A549 (cell line): Measurements from ENCODE around the gene STAT5B. TPM values are rescaled to one million over a fixed set of nuclear protein-coding genes. Genes with fewer than 3 reads are reported as not detected.

Experiments used
- ATAC-seq, 2 experiments: fragments of 200-7000 bp in 1 of 2; fragments of >200 bp in 1 of 2; cut with Nextera tagmentation in 1 of 2; cut with Tn5 transposase in 1 of 2; 3 replicates each; pipeline versions ENCODE4 v1.8.0 to v1.9.1; 2018 to 2020; ENCODE audit warnings: mild to moderate bottlenecking in 1 of 2, moderate library complexity in 1 of 2
- CTCF ChIA-PET: fragments of 300-600 bp; sonication (Branson Sonifier 250); formaldehyde crosslinking; extraction: SDS; loops from one replicate; lab custom pipeline; 2021; ENCODE audit warnings: antibody characterized with exemption, inconsistent platforms; lab: Yijun Ruan, JAX
- POLR2A ChIA-PET: fragments of 350-600 bp; formaldehyde crosslinking; extraction: SDS; loops from one replicate; lab custom pipeline; 2021; ENCODE audit warnings: antibody characterized with exemption, inconsistent platforms; lab: Yijun Ruan, JAX
- DNase-seq, 2 experiments: peaks; one replicate each; pipeline versions ENCODE4 v3.0.0 to v3.0.0-alpha.2; 2011 to 2016; ENCODE audit warnings: low read depth in 1 of 2, low spot score in 1 of 2
- FAIRE-seq: peaks from 2 replicates; lab custom pipeline; 2011; peaks lifted over from hg19 to GRCh38; lab: Jason Lieb, UNC
- H3K27ac ChIP-seq, 2 experiments: fragments of >200 bp; sonication (Bioruptor Twin); formaldehyde crosslinking; 3 replicates each; pipeline ENCODE4 v1.5.1; 2016 to 2017
- H3K4me1 ChIP-seq: fragments of >200 bp; sonication (Bioruptor Twin); formaldehyde crosslinking; 3 replicates; pipeline ENCODE4 v1.6.1; 2016
- H3K4me2 ChIP-seq: fragments of >200 bp; sonication (Bioruptor Twin); formaldehyde crosslinking; 3 replicates; pipeline ENCODE4 v1.6.1; 2016
- H3K4me3 ChIP-seq: fragments of >200 bp; sonication (Bioruptor Twin); formaldehyde crosslinking; 3 replicates; pipeline ENCODE4 v1.5.1; 2016
- H3K9me3 ChIP-seq: fragments of >200 bp; sonication (Bioruptor Twin); formaldehyde crosslinking; 3 replicates; pipeline ENCODE4 v1.6.1; 2016
- BCL3 ChIP-seq: fragments of >200 bp; sonication (Bioruptor Twin); formaldehyde crosslinking; IDR thresholded peaks from 3 replicates; pipeline ENCODE4 v1.6.1; 2016
- BHLHE40 ChIP-seq: IDR thresholded peaks from 2 replicates; pipeline ENCODE4 v1.6.1; 2012; ENCODE audit warnings: low read depth, low read length, inconsistent platforms
- CEBPB ChIP-seq, 2 experiments: fragments of >200 bp in 1 of 2; sonication (Bioruptor Twin) in 1 of 2; formaldehyde crosslinking in 1 of 2; IDR thresholded peaks; 2 replicates each; pipeline ENCODE4 v1.6.1; 2012 to 2016
- CHD2 ChIP-seq: fragments of 150-350 bp; IDR thresholded peaks from 2 replicates; pipeline ENCODE4 v1.6.1; 2014; ENCODE audit warnings: low read length; ENCODE audit not compliant: partially characterized antibody
- CHD4 ChIP-seq: fragments of 200-600 bp; sonication (generic); IDR thresholded peaks from 2 replicates; pipeline ENCODE4 v1.6.1; 2016; ENCODE audit warnings: antibody characterized with exemption, mild to moderate bottlenecking, borderline replicate concordance
- ELK1 ChIP-seq: fragments of 150-350 bp; IDR thresholded peaks from 2 replicates; pipeline ENCODE4 v1.6.1; 2014; ENCODE audit warnings: low read depth, mild to moderate bottlenecking, low read length
- ESRRA ChIP-seq: fragments of 150-350 bp; IDR thresholded peaks from 2 replicates; pipeline ENCODE4 v1.6.1; 2014; ENCODE audit warnings: mild to moderate bottlenecking, low read length, borderline replicate concordance
- FOSL2 ChIP-seq, 2 experiments: fragments of 450-650 bp in 1 of 2; fragments of >200 bp in 1 of 2; sonication (Bioruptor Twin) in 1 of 2; formaldehyde crosslinking; IDR thresholded peaks; 2 replicates each; pipeline versions ENCODE4 v1.5.0 to v1.6.1; 2016 to 2020; ENCODE audit warnings: mild to moderate bottlenecking in 1 of 2, moderate library complexity in 1 of 2
- FOXS1 ChIP-seq: fragments of 250-450 bp; sonication (Bioruptor Pico); IDR thresholded peaks from 2 replicates; pipeline ENCODE4 v1.5.0; 2020; ENCODE audit warnings: mild to moderate bottlenecking, moderate library complexity
- GATA3 ChIP-seq: IDR thresholded peaks from 2 replicates; pipeline ENCODE4 v1.6.1; 2012; ENCODE audit warnings: borderline replicate concordance
- HEYL ChIP-seq: fragments of 250-450 bp; sonication (Bioruptor Pico); IDR thresholded peaks from 2 replicates; pipeline ENCODE4 v1.8.0; 2021; ENCODE audit warnings: mild to moderate bottlenecking, moderate library complexity
- HOXA7 ChIP-seq: fragments of 250-450 bp; sonication (Bioruptor Pico); IDR thresholded peaks from 2 replicates; pipeline ENCODE4 v1.5.0; 2020; ENCODE audit warnings: mild to moderate bottlenecking, moderate library complexity
- HOXB13 ChIP-seq: fragments of 250-450 bp; sonication (Bioruptor Pico); IDR thresholded peaks from 2 replicates; pipeline ENCODE4 v1.5.0; 2020; ENCODE audit warnings: low read depth, mild to moderate bottlenecking, moderate library complexity
- HOXB5 ChIP-seq: fragments of 250-450 bp; sonication (Bioruptor Pico); IDR thresholded peaks from 2 replicates; pipeline ENCODE4 v1.5.0; 2020; ENCODE audit warnings: mild to moderate bottlenecking, moderate library complexity
- JUN ChIP-seq, 2 experiments: fragments of >200 bp; sonication (Bioruptor Twin); formaldehyde crosslinking; IDR thresholded peaks; 2 replicates in 1 of 2; 3 replicates in 1 of 2; pipeline ENCODE4 v1.6.1; 2016 to 2017
- JUNB ChIP-seq: fragments of >200 bp; sonication (Bioruptor Twin); formaldehyde crosslinking; IDR thresholded peaks from 2 replicates; pipeline ENCODE4 v1.6.1; 2016
- KDM1A ChIP-seq: fragments of 200-600 bp; sonication (generic); IDR thresholded peaks from 2 replicates; pipeline ENCODE4 v1.6.1; 2016; ENCODE audit warnings: low read depth, mild to moderate bottlenecking
- KDM5A ChIP-seq: fragments of 200-600 bp; sonication (generic); IDR thresholded peaks from 2 replicates; pipeline ENCODE4 v1.6.1; 2016; ENCODE audit warnings: antibody characterized with exemption, mild to moderate bottlenecking
- MYC ChIP-seq: IDR thresholded peaks from 2 replicates; pipeline ENCODE4 v1.6.1; 2012; ENCODE audit warnings: mild to moderate bottlenecking, inconsistent platforms, low read length, improper control_type of control experiment, borderline replicate concordance
- NFE2L2 ChIP-seq: fragments of 150-350 bp; conservative IDR thresholded peaks from 2 replicates; pipeline ENCODE4 v1.6.1; 2014; ENCODE audit warnings: low read length
- NPAS2 ChIP-seq: fragments of 250-450 bp; sonication (Bioruptor Pico); IDR thresholded peaks from 2 replicates; pipeline ENCODE4 v1.8.0; 2022; ENCODE audit warnings: mild to moderate bottlenecking, moderate library complexity, borderline replicate concordance
- NR3C1 ChIP-seq: fragments of >200 bp; sonication (Bioruptor Twin); formaldehyde crosslinking; IDR thresholded peaks from 3 replicates; pipeline ENCODE4 v1.6.1; 2017
- PBX3 ChIP-seq: IDR thresholded peaks from 2 replicates; pipeline ENCODE4 v1.6.1; 2012
- PHF8 ChIP-seq: fragments of 200-600 bp; sonication (generic); IDR thresholded peaks from 2 replicates; pipeline ENCODE4 v1.6.1; 2016; ENCODE audit warnings: low read depth, mild to moderate bottlenecking, antibody characterized with exemption, moderate library complexity, borderline replicate concordance
- POLR2A ChIP-seq: IDR thresholded peaks from 2 replicates; pipeline ENCODE4 v1.6.1; 2012; ENCODE audit warnings: mild to moderate bottlenecking, low read length
- RAD21 ChIP-seq, 2 experiments: fragments of >200 bp in 1 of 2; sonication (Bioruptor Twin) in 1 of 2; formaldehyde crosslinking in 1 of 2; IDR thresholded peaks in 1 of 2; conservative IDR thresholded peaks in 1 of 2; 2 replicates in 1 of 2; 3 replicates in 1 of 2; pipeline ENCODE4 v1.6.1; 2012 to 2018; ENCODE audit warnings: inconsistent platforms in 1 of 2
- RARB ChIP-seq: fragments of 250-450 bp; sonication (Bioruptor Pico); IDR thresholded peaks from 2 replicates; pipeline ENCODE4 v1.8.0; 2021; ENCODE audit warnings: mild to moderate bottlenecking, moderate library complexity
- RCOR1 ChIP-seq: fragments of 150-350 bp; IDR thresholded peaks from 2 replicates; pipeline ENCODE4 v1.6.1; 2014; ENCODE audit warnings: antibody characterized with exemption, low read length, low read depth
- RNF2 ChIP-seq: fragments of 200-600 bp; sonication (generic); IDR thresholded peaks from 2 replicates; pipeline ENCODE4 v1.6.1; 2016; ENCODE audit warnings: low read depth, mild to moderate bottlenecking, antibody characterized with exemption, moderate library complexity, borderline replicate concordance
- SMC3 ChIP-seq: fragments of >200 bp; sonication (Bioruptor Twin); formaldehyde crosslinking; IDR thresholded peaks from 3 replicates; pipeline ENCODE4 v1.6.1; 2018; ENCODE audit warnings: inconsistent platforms
- SREBF2 ChIP-seq: fragments of 450-650 bp; IDR thresholded peaks from 2 replicates; pipeline ENCODE4 v1.6.1; 2014; ENCODE audit warnings: mild to moderate bottlenecking, moderate library complexity
- TFCP2L1 ChIP-seq: fragments of 250-450 bp; sonication (Bioruptor Pico); IDR thresholded peaks from 2 replicates; pipeline ENCODE4 v1.5.0; 2021; ENCODE audit warnings: mild to moderate bottlenecking
- TP53 ChIP-seq: fragments of 250-450 bp; sonication (Bioruptor Pico); IDR thresholded peaks from 2 replicates; pipeline ENCODE4 v1.5.0; 2021; ENCODE audit warnings: mild to moderate bottlenecking, moderate library complexity
- ZC3H11A ChIP-seq: fragments of 450-650 bp; IDR thresholded peaks from 2 replicates; pipeline ENCODE4 v1.6.1; 2014; ENCODE audit warnings: antibody characterized with exemption, mild to moderate bottlenecking
- ZFP36 ChIP-seq: fragments of 450-650 bp; IDR thresholded peaks from 2 replicates; pipeline ENCODE4 v1.6.1; 2014; ENCODE audit warnings: borderline replicate concordance; ENCODE audit not compliant: partially characterized antibody
- ZNF302 ChIP-seq: fragments of 250-450 bp; sonication (Bioruptor Pico); IDR thresholded peaks from 2 replicates; pipeline ENCODE4 v1.9.0; 2021; ENCODE audit warnings: inconsistent platforms, mild to moderate bottlenecking, moderate library complexity
- ZSCAN20 ChIP-seq: fragments of 250-450 bp; sonication (Bioruptor Pico); IDR thresholded peaks from 2 replicates; pipeline ENCODE4 v1.8.0; 2022; ENCODE audit warnings: mild to moderate bottlenecking, moderate library complexity
- WGBS: methylation state at CpG from one replicate; pipeline ENCODE4 v1.1.6; 2017; ENCODE audit errors: missing lambda C conversion rate; 5-methylcytosine and 5-hydroxymethylcytosine counted together
- polyA plus RNA-seq, 4 experiments: library from polyadenylated mRNA; depleted of rRNA in 3 of 4; stranded (reverse); fragments of >200 nt; fragmentation: RNase III in 1 of 4; extraction: RNeasy Plus Mini Kit Qiagen cat#74134 plus additional on column Dnase treatment in 1 of 4; gene quantifications; 2 replicates in 3 of 4; 3 replicates in 1 of 4; pipeline ENCODE4 v1.2.3, GENCODE V29; 2011 to 2017
- TF ChIP-seq, protein P1 (sequence below): IDR thresholded peaks from 2 replicates; pipeline ENCODE4 v1.6.1; 2012
- TF ChIP-seq, protein P2 (sequence below): fragments of 450-650 bp; IDR thresholded peaks from 2 replicates; pipeline ENCODE4 v1.6.1; 2014; ENCODE audit warnings: antibody characterized with exemption

The STAT5B gene
- polyA plus RNA-seq, 2 of the 4 experiments (the other 2 are of a cell fraction), result 31.2 to 37.6 TPM

DNA sequence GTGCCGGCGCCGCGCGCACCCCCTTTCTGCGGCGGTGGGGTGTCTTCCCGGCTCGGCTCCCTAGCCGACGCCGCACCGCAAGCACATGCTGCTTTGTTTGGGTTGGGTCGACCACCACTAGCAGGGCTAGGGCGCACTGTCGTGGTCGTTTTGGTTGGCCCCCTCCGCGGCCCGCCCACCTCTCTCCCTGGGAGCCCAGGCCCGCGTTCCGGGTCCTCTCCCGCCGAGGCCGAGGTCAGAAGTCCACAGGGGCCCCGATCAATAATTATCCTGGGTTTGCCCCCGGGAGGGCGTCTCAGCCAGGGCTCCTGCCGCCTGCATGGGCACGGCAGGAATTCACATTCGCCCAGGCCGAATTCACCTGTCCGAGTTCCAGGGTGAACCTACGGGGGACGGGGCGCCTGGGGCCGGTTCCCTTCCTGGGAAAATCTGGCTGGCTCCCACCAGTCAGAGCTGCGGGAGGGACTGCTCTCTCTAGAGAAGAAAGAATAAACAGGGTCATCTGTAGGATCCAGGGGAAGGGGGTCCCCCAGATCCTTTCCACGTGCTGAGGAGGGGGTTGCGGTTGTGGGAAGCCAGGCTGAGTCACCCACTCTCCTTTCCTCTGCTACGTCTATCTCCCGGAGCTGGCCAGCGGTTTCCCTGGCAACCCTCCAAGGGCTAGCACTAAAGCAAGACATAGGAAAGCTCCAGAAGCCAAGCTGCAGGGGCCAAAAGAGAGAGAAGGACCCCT, 584 bp upstream of the STAT5B start:
- H3K4me3 ChIP-seq, result peak overlapping the region; percentile 65
- FAIRE-seq (no peak), DNase-seq (peak; percentile 66 to 76), ATAC-seq (peak; percentile 67 to 72)
- POLR2A ChIA-PET, result interaction anchor here (0.6 to 1.4 kb wide), 8 partner anchors 10 to 243 kb away, joined by 3 to 7 read pairs (median 4); partner anchors contain the start of genes CAVIN1, STAT3 and STAT5A
- TF ChIP-seq MYC, result no peak
- TF ChIP-seq POLR2A, result 0 out of 2 replicates have a peak, but pooled peaks have one; percentile 17
- TF ChIP-seq ELK1, result no peak
- TF ChIP-seq TP53, result no peak
- peak; percentile 81 for TF ChIP-seq PHF8
- TF ChIP-seq KDM1A, result no peak
- no peak for TF ChIP-seq JUNB
- no peak for TF ChIP-seq NR3C1
- TF ChIP-seq BCL3, result no peak
- TF ChIP-seq KDM5A, result no peak
- TF ChIP-seq SMC3, result no peak; the same call in 2 of the 3 replicates
- TF ChIP-seq RAD21 (conservative IDR thresholded peaks at IDR 0.05 in 1 of 2, IDR thresholded peaks at IDR 0.05 in 1 of 2), result no peak
- TF ChIP-seq ZC3H11A, result no peak
- no peak for TF ChIP-seq PBX3
- no peak for TF ChIP-seq FOSL2 (IDR thresholded peaks at IDR 0.05)
- peak; percentile 72 for TF ChIP-seq FOSL2 (CRISPR knock-in tag; IDR thresholded peaks at IDR 0.05)
- no peak for TF ChIP-seq ESRRA
- no peak for TF ChIP-seq NPAS2
- TF ChIP-seq, protein P1, sequence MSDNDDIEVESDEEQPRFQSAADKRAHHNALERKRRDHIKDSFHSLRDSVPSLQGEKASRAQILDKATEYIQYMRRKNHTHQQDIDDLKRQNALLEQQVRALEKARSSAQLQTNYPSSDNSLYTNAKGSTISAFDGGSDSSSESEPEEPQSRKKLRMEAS, result peak; percentile 57
- TF ChIP-seq TFCP2L1 (CRISPR knock-in tag), result no peak
- no peak for TF ChIP-seq RARB (CRISPR knock-in tag)
- TF ChIP-seq ZNF302 (CRISPR knock-in tag), result no peak
- TF ChIP-seq ZSCAN20 (CRISPR knock-in tag), result no peak
- TF ChIP-seq CHD4, result peak; percentile 40; the same call in 1 of the 2 replicates
- TF ChIP-seq, protein P2, sequence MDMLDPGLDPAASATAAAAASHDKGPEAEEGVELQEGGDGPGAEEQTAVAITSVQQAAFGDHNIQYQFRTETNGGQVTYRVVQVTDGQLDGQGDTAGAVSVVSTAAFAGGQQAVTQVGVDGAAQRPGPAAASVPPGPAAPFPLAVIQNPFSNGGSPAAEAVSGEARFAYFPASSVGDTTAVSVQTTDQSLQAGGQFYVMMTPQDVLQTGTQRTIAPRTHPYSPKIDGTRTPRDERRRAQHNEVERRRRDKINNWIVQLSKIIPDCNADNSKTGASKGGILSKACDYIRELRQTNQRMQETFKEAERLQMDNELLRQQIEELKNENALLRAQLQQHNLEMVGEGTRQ, result no peak
- TF ChIP-seq ZFP36, result no peak
- no peak for TF ChIP-seq SREBF2
- no peak for TF ChIP-seq RCOR1
- TF ChIP-seq RNF2, result no peak
- TF ChIP-seq HOXA7 (CRISPR knock-in tag), result no peak
- TF ChIP-seq BHLHE40, result no peak
- no peak for TF ChIP-seq FOXS1
- no peak for TF ChIP-seq HEYL (CRISPR knock-in tag)
- TF ChIP-seq NFE2L2, result no peak
- no peak; the same call in 1 of the 2 replicates for TF ChIP-seq HOXB5 (CRISPR knock-in tag)
- peak in 1 of 2 experiments; percentile 63; a peak in 2 of 5 replicates for TF ChIP-seq JUN (IDR thresholded peaks at IDR 0.05)
- no peak for TF ChIP-seq HOXB13 (CRISPR knock-in tag)
- no peak for TF ChIP-seq GATA3
- no peak for TF ChIP-seq CHD2
- no peak for TF ChIP-seq CEBPB (IDR thresholded peaks at IDR 0.05)
- 3% methylated on average over 24 of the region's 44 CpGs for WGBS
- peaks cover 32% of the 10 kb centered on the region for H3K4me1 ChIP-seq
- H3K9me3 ChIP-seq, result no peaks in the 10 kb centered on the region
- peak overlapping the region; percentile 88 for H3K4me2 ChIP-seq
- peak overlapping the region; percentile 94 to 96 for H3K27ac ChIP-seq
- CTCF ChIA-PET, result interaction anchor here (0.6 to 2.0 kb wide), 13 partner anchors 9 to 133 kb away, joined by 3 to 7 read pairs (median 4); partner anchors contain the start of gene STAT5A
